ENCODE measurements around the gene UBASH3A.

Gene UBASH3A

DNA sequence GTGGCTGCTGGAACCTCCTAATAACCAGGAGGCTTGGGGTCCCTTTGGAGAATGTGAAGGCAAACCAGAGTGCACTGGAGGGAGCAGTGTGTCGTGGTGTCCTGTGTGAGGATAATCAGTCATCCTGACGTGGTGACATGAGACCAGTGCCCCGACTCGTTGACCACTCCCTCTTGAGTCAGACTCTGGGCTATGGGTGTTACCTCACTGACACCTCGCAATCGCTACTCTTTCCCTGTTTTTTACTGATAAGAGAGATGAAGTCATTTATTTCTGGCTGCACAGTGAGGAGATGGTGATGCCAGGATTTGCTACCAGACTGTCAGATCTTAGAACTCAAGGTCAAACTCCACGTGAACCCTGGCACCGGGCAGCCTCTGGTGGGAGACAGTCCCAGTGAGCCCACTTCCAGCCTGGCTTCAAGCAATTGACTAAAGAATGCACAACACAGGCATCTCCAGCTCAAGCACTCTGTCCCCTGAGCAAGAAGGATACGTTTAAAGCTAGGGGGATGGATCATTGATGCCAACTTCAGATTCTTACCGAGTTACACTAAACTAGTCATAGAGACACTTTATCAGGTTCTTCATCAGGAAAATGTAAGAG lies 30.3 kb downstream of the UBASH3A start:
- DNase-seq (ENCODE audit: low read depth) = no peak
- TF ChIP-seq, protein P1, sequence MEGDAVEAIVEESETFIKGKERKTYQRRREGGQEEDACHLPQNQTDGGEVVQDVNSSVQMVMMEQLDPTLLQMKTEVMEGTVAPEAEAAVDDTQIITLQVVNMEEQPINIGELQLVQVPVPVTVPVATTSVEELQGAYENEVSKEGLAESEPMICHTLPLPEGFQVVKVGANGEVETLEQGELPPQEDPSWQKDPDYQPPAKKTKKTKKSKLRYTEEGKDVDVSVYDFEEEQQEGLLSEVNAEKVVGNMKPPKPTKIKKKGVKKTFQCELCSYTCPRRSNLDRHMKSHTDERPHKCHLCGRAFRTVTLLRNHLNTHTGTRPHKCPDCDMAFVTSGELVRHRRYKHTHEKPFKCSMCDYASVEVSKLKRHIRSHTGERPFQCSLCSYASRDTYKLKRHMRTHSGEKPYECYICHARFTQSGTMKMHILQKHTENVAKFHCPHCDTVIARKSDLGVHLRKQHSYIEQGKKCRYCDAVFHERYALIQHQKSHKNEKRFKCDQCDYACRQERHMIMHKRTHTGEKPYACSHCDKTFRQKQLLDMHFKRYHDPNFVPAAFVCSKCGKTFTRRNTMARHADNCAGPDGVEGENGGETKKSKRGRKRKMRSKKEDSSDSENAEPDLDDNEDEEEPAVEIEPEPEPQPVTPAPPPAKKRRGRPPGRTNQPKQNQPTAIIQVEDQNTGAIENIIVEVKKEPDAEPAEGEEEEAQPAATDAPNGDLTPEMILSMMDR (IDR thresholded peaks at IDR 0.05; ENCODE audit: control insufficient read depth, insufficient read depth, low read depth, low read length, missing control alignments) = no peak
- no peak overlapping the region for H3K4me3 ChIP-seq (ENCODE audit: control insufficient read depth, low read depth, low read length)

DNA sequence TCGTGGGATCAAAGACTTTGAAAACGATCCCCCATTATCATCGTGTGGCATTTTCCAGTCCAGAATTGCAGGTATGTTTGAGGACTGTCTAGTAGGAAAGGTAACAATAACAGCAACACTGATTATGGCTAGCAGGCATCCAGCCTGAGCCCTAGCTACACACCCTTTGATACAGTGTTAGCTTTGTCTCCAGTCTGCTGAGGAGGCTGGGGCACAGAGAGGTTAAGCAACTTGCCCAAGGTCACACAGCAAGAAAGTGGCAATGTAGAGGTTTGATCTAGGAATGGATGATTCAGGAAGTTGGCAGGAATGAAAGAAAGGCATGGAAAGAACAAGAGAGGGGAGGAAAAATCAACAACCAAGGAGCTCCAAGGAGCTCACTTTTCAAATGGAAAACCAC lies 31.2 kb downstream of the UBASH3A start:
- DNase-seq (ENCODE audit: low read depth) = no peak
- H3K4me3 ChIP-seq (ENCODE audit: control insufficient read depth, low read depth, low read length) = no peak overlapping the region
- TF ChIP-seq, protein P1 (IDR thresholded peaks at IDR 0.05; ENCODE audit: control insufficient read depth, insufficient read depth, low read depth, low read length, missing control alignments) = no peak

DNA sequence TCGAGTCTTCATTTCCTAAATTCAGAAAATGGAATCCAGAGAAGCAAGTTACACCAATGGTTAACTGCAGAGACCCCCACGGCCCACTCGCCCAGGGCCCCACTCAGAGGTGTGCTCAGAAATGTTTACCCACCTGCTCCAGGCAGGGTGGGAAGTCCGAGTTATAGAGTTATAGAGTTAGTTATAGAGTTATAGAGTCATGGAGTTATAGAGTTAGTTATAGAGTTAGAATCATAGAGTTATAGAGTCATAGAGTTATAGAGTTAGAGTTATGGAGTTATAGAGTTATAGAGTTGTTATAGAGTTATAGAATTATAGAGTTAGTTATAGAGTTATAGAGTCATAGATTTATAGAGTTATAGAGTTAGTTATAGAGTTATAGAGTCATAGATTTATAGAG lies 31.7 kb downstream of the UBASH3A start:
- H3K4me3 ChIP-seq (ENCODE audit: control insufficient read depth, low read depth, low read length) = no peak overlapping the region
- DNase-seq (ENCODE audit: low read depth) = no peak
- TF ChIP-seq, protein P1 (IDR thresholded peaks at IDR 0.05; ENCODE audit: control insufficient read depth, insufficient read depth, low read depth, low read length, missing control alignments) = no peak

DNA sequence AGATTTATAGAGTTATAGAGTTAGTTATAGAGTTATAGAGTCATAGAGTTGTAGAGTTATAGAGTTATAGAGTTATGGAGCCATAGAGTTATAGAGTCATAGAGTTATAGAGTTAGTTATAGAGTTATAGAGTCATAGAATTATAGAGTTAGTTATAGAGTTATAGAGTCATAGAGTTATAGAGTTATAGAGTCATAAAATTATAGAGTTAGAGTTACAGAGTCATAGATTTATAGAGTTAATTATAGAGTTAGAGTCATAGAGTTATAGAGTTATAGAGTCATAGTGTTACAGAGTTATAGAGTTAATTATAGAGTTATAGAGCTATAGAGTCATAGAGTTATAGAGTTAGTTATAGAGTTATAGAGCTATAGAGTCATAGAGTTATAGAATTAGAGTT lies 32.1 kb downstream of the UBASH3A start:
- TF ChIP-seq, protein P1 (IDR thresholded peaks at IDR 0.05; ENCODE audit: control insufficient read depth, insufficient read depth, low read depth, low read length, missing control alignments) = no peak

DNA sequence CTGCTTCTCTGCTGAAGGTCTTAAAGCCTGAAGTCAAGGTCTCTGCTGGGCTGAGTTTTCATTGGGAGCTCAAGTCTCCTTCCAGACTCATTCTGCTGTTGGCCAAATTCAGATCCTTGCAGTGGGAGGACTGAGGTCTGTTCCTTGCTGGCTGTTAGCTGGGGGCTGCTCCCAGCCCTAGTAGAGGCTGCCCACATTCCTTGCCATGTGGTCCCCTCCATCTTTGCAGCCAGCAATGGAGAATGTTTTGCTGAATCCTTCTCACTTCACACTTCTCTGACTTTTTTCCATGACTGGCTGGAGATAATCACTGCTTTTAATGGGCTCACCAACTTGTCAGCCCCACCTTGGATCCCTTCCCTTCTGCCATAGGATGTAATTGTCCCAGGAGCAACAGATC lies 33.2 kb downstream of the UBASH3A start:
- H3K4me3 ChIP-seq (ENCODE audit: control insufficient read depth, low read depth, low read length) = no peak overlapping the region
- no peak for DNase-seq (ENCODE audit: low read depth)
- TF ChIP-seq, protein P1 (IDR thresholded peaks at IDR 0.05; ENCODE audit: control insufficient read depth, insufficient read depth, low read depth, low read length, missing control alignments) = no peak

More for the DNA sequence above, 32.1 kb downstream of the UBASH3A start:
- no peak for DNase-seq (ENCODE audit: low read depth)
- H3K4me3 ChIP-seq (ENCODE audit: control insufficient read depth, low read depth, low read length) = no peak overlapping the region

GRCh38 chr21:42437786-42438185 lies 34.1 kb downstream of the UBASH3A start:
- H3K4me3 ChIP-seq (ENCODE audit: control insufficient read depth, low read depth, low read length) = no peak overlapping the region
- TF ChIP-seq, protein P1 (IDR thresholded peaks at IDR 0.05; ENCODE audit: control insufficient read depth, insufficient read depth, low read depth, low read length, missing control alignments) = no peak
- no peak for DNase-seq (ENCODE audit: low read depth)
